GM18502 (cell line): ENCODE measurements around the gene GABRD.
"Not testable (repeated sequence)": the region's sequence is repeated elsewhere in the genome, so short reads cannot be mapped to it uniquely, and the experiment has no call there.

Source experiments
- ATAC-seq: cut with Tn5 transposase; IDR thresholded peaks from one replicate; pipeline ENCODE4 v1.9.1; 2021; ENCODE audit warnings: mild to moderate bottlenecking; ENCODE audit not compliant: unreplicated experiment, poor library complexity

Gene GABRD

GRCh38 chr1:2019172-2019543 is at the start of gene GABRD:
TSS of gene GABRD (plus strand) at chr1:2019345. CDS start at chr1:2019424, 79 bp downstream.
- ATAC-seq, result no peak

- no peak for ATAC-seq
These were observed 49.6 kb upstream of the GABRD start for GRCh38 chr1:1969505-1969900.

DNA sequence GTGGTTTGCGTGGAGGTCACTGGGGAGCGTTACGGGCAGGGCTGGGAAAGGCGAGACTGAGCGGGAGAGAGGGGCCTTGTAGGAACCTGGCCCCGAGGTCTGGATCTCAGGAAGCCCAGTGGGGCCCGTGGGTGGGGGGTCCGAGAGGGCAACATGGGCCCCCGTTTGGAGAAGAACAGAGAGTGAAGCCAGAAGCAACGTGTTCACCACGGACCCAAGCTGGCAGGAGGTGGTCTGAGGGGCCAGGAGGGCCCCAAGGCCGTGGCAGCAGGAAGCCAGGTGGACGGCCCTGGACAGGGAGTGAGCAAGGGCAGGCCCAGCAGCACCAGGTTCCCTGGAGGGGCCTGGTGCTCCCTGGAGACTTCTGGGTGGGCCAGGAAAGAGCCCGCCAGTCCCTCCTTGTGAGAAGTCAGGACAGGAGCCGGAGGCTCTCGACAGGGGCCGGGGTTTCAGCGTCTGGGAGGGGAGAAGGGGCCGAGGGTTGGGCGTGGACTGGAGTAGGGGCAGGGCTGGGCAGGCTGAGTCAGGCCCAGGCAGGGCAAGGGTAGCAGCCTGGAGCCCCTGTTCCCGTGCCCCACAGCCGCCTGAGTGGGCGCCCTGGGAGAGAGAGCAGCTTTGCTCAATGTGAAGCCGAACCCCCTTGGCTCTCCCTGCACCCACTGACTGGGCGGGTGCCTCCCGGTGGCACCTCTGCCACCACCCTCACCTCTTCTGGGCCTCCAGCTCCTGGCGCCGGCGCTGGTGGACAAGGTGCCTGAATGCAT is 49.0 kb upstream of the GABRD start:
- no peak for ATAC-seq

DNA sequence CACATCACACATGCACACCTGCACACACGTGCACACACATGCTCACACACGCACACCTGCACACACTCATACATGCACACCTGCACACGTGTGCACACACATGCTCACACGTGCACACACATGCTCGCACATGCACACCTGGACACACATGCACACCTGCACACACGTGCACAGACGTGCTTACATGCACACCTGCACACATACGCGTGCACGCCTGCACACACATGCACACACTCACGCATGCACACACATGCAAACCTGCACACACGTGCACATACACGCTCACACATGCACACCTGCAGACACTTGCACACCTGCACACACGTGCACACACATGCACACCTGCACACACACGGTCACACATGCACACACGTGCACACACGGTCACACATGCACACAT is 48.1 kb upstream of the GABRD start:
- ATAC-seq, result no peak

DNA sequence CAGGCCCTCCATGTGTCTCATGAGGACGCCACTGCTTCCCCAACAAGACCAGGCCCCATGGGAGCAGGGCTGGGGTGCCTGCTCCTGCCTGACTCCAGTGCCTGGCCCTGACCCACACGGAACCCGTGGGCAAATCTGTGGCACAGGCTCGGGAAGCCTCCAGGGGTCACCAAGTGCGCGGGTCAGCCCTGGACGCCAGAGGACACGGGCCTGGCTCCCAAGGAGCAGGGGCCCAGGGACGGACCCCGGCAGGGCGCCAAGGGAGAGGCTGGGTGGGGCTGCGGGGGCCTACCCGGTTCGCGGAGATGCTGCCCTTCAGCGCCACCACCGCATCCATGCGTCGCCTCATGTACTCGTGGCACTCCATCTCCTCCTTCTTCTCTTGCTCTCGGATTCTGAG is 47.5 kb upstream of the GABRD start:
- no peak for ATAC-seq

- ATAC-seq, result no peak
These were observed 46.0 kb upstream of the GABRD start for GRCh38 chr1:1972976-1973715.

GRCh38 chr1:1973716-1974642 is 45.2 kb upstream of the GABRD start:
- no peak for ATAC-seq

GRCh38 chr1:1974834-1975233 is 44.3 kb upstream of the GABRD start:
- ATAC-seq, result no peak

GRCh38 chr1:1975535-1975934 is 43.6 kb upstream of the GABRD start:
- no peak for ATAC-seq

- no peak for ATAC-seq
These were observed 43.1 kb upstream of the GABRD start for GRCh38 chr1:1976031-1976430.

GRCh38 chr1:1978108-1978507 is 41.0 kb upstream of the GABRD start:
- no peak for ATAC-seq

DNA sequence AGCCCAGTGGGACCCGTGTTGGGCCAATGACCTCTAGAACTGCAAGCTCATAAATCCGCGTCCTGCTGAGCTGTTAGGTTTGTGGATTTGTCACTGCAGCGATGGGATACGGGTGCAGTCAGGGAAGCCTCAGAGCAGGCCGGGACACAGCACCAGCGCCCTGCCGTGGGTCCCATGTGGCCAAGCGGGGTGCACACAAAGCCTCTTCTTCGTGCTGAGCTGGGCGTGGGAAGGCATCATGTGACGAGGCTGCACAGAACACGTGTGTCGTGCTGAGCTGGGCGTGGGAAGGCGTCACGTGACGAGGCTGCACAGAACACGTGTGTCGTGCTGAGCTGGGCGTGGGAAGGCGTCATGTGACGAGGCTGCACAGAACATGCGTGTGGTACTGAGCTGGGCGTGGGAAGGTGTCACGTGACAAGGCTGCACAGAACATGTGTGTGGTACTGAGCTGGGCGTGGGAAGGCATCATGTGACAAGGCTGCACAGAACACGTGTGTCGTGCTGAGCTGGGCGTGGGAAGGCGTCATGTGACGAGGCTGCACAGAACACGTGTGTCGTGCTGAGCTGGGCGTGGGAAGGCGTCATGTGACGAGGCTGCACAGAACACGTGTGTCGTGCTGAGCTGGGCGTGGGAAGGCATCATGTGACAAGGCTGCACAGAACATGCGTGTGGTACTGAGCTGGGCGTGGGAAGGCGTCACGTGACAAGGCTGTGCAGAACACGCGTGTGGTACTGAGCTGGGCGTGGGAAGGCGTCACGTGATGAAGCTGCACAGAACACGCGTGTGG is 40.3 kb upstream of the GABRD start:
- ATAC-seq, result not testable (repeated sequence)

DNA sequence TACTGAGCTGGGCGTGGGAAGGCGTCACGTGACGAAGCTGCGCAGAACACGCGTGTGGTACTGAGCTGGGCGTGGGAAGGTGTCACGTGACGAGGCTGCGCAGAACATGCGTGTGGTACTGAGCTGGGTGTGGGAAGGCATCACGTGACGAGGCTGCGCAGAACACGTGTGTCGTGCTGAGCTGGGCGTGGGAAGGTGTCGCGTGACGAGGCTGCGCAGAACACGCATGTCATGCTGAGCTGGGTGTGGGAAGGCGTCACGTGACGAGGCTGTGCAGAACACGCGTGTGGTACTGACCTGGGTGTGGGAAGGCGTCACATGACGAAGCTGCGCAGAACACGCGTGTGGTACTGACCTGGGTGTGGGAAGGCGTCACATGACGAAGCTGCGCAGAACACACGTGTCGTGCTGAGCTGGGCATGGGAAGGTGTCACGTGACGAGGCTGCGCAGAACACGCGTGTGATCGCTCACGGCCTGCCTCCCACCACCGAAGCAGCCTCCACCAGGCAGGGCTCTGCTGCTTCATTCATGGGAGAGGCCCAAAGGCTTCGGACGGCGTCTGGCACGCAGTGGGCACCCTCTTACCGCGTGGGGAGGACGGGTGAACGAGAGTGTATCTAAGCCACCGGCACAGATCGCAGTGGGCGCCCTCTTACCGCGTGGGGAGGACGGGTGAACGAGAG is 39.5 kb upstream of the GABRD start:
- ATAC-seq, result no peak

DNA sequence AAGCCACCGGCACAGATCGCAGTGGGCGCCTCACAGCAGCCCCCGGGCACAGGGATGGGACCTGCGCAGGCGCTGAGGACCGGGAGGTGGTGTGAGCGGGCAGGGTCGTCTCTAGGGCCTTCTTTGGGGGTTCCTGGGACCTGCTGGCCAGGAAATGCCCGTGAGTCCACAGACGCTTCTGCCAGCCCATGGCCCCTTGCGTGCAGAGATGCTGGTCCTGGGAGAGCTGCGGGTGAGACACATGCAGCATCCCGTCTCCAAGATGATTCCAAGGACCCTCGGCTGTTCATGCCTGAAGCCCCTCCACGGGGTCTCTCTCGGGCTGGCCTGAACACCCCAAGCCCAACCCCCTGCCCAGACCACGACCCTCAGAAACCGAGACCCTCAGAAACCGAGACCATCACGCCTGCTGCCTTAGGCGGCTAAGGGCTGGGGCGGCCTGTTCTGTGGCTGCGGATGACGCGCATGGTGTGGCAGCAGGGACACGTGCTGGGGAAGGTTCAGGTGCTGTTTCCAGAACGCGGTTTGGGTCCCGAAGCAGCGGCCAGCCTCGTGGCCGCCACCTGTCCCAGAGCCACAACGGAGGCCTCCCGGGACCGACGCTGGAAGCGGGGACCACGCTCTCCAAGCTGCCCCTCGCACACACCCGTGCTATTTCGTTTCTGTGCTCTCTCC is 38.5 kb upstream of the GABRD start:
- ATAC-seq, result no peak

GRCh38 chr1:1981142-1981500 is 38.0 kb upstream of the GABRD start:
- ATAC-seq, result no peak

DNA sequence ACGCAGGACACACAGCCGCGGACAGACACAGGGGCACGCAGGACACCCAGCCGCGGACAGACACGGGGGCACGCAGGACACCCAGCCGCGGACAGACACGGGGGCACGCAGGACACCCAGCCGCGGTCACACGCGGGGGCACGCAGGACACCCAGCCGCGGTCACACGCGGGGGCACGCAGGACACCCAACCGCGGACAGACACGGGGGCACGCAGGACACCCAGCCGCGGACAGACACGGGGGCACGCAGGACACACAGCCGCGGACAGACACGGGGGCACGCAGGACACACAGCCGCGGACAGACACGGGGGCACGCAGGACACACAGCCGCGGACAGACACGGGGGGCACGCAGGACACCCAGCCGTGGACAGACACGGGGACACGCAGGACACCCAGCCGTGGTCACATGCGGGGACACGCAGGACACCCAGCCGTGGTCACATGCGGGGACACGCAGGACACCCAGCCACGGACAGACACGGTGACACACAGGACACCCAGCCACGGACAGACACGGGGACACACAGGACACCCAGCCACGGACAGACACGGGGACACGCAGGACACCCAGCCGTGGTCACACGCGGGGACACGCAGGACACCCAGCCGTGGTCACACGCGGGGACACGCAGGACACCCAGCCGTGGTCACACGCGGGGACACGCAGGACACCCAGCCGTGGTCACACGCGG is 37.4 kb upstream of the GABRD start:
- not testable (repeated sequence) for ATAC-seq

- ATAC-seq, result no peak
These were observed 36.5 kb upstream of the GABRD start for GRCh38 chr1:1982379-1983232.
